ENCODE results near the gene IL4.

GRCh38 chr5:132704875-132705274, 31.1 kb downstream of the IL4 start:
- no peak for TF ChIP-seq CTCF (optimal IDR thresholded peaks at IDR 0.05 in 1 of 3, IDR thresholded peaks at IDR 0.05 in 1 of 3, conservative IDR thresholded peaks at IDR 0.05 in 1 of 3; ENCODE audit: extremely low read depth in 1 of 3, insufficient read depth in 2 of 3, low read length in 3 of 3)
- no peak for TF ChIP-seq EZH2 (IDR thresholded peaks at IDR 0.05; ENCODE audit: low read length)

Measured in keratinocyte (primary cell).